HG03442 (cell line): ENCODE measurements around the gene PLG.
"Not testable (repeated sequence)": the region's sequence is repeated elsewhere in the genome, so short reads cannot be mapped to it uniquely, and the experiment has no call there.

ENCODE experiments used
- ATAC-seq: cut with Tn5 transposase; IDR thresholded peaks from one replicate; pipeline ENCODE4 v1.9.1; 2021; ENCODE audit warnings: mild to moderate bottlenecking, moderate library complexity; ENCODE audit not compliant: unreplicated experiment

PLG gene

GRCh38 chr6:160697826-160698225 is 4.2 kb upstream of the PLG start:
- ATAC-seq: no peak

GRCh38 chr6:160704688-160705087 is 2.6 kb downstream of the PLG start:
- ATAC-seq: not testable (repeated sequence)

GRCh38 chr6:160708993-160709392 is 6.9 kb downstream of the PLG start:
- ATAC-seq: not testable (repeated sequence)

GRCh38 chr6:160714731-160715316 is 12.8 kb downstream of the PLG start:
- ATAC-seq: no peak

- ATAC-seq: no peak
Observed at GRCh38 chr6:160730911-160731310, 28.9 kb downstream of the PLG start.

GRCh38 chr6:160733050-160733646 is 31.1 kb downstream of the PLG start:
- peak; percentile 74 for ATAC-seq

- no peak for ATAC-seq
Observed at GRCh38 chr6:160734627-160735026, 32.6 kb downstream of the PLG start.

- peak; percentile 84 for ATAC-seq
Observed at GRCh38 chr6:160735523-160735922, 33.5 kb downstream of the PLG start.

- no peak for ATAC-seq
Observed at GRCh38 chr6:160737934-160738333, 35.9 kb downstream of the PLG start.

- no peak for ATAC-seq
Observed at GRCh38 chr6:160739955-160740354, 37.9 kb downstream of the PLG start.

GRCh38 chr6:160741012-160741411 is 39.0 kb downstream of the PLG start:
- peak; percentile 99 for ATAC-seq

- ATAC-seq: peak; percentile 35
Observed at GRCh38 chr6:160742090-160742489, 40.0 kb downstream of the PLG start.

- ATAC-seq: peak; percentile 90
Observed at GRCh38 chr6:160750276-160750689, 48.2 kb downstream of the PLG start.

- not testable (repeated sequence) for ATAC-seq
Observed at GRCh38 chr6:160753211-160753610, 51.2 kb downstream of the PLG start.

- no peak for ATAC-seq
Observed at GRCh38 chr6:160755165-160755564, 53.1 kb downstream of the PLG start.

GRCh38 chr6:160756021-160756420 is 54.0 kb downstream of the PLG start:
- no peak for ATAC-seq

GRCh38 chr6:160756871-160757270 is 54.8 kb downstream of the PLG start:
- ATAC-seq: no peak

GRCh38 chr6:160764847-160765246 is 62.8 kb downstream of the PLG start:
- ATAC-seq: no peak

- no peak for ATAC-seq
Observed at GRCh38 chr6:160765412-160765811, 63.4 kb downstream of the PLG start.

- ATAC-seq: no peak
Observed at GRCh38 chr6:160766657-160766988, 64.6 kb downstream of the PLG start.

GRCh38 chr6:160766989-160767646 is 65.1 kb downstream of the PLG start:
- peak; percentile 96 for ATAC-seq

GRCh38 chr6:160767647-160768019 is 65.6 kb downstream of the PLG start:
- ATAC-seq: peak; percentile 8

GRCh38 chr6:160768101-160768500 is 66.1 kb downstream of the PLG start:
- ATAC-seq: no peak
